Limb (tissue), 2 donors: Measurements from ENCODE around the gene OTOP2.
A peak's percentile ranks its signal among the peaks of the same experiment; 100 is the strongest.
"Not testable (repeated sequence)": the region's sequence is repeated elsewhere in the genome, so short reads cannot be mapped to it uniquely, and the experiment has no call there.

ENCODE experiments used
- DNase-seq, 2 donors: peaks; one replicate each; pipeline ENCODE4 v3.0.0-alpha.2; 2016; ENCODE audit errors: extremely low spot score in 2 of 2

The OTOP2 gene

DNA sequence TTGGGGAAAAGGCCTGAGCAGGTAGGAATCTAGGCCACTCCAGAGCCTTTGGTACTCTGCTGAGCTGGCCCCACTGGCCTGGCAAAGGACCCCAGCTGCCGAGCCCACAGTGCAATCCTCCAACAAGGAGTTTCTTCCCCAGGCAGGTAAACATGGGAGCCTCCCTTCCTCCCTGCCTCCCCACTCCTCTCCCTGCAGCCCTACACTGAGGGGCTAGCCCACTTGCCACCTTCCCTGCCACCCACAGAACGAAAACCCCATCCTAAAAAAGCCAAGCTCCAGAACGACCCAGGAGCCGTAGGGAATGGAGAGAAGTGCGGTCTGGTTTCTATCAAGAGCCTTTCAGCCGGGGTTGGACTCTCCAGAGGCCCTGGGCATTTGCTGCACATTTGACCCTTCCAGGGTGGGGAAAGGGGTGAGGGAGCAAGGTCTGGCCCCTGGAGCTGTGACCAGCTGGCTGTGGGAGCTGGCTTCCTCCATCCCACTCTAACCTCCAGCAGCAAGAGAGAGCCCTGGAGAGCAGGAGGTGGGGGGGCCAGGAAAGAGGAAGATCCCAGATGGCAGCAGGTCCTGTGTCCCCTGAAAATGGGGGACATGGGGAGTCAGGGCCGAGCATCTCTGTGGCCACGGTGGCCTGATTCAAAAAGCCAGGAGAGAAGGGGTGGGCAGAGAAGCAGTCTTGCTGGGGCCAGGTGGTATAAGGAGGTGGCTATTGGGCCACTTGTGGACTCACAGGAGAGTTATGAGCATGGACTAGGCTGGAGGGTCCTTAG is 47.2 kb downstream of the OTOP2 start:
- no peak for DNase-seq

DNA sequence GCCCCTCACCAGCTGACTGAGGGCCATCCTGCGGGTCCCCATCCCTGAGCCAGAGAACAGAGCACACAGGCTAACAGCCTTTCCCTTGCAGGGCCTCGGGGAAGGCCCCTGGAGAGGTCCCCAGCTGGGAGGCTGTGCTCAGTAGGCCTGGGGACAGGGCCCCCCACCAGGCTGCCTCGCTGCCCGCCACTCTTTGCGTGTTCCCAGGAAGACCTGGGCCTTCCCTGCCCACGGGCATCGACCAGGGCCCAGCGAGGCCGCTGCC is 47.7 kb downstream of the OTOP2 start:
- no peak for DNase-seq

- peak in 1 of 2 donors; percentile 81 for DNase-seq
These were observed 48.3 kb downstream of the OTOP2 start, which contains the start of gene HID1 for GRCh38 chr17:74972107-74972972. Gene HID1, minus strand, starts transcription at chr17:74972759. Its CDS starts 103 bp downstream, at chr17:74972656.

DNA sequence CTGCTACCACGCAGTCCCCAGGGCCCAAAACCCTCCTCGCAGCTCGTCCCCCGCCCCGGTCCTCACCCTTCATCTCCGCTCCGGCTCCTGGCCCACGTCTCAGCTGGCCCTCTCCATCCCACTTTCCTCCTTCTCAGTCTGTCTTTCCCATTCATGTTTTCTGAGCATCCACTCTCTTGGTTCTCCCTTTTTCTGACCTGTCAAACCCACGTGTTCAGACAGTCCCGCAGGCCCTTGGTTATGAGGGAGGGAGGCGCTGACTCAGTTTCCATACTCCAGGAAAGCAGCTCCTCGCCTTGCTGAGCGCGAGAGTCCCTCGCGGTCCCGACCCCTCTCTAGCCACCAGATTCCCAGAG is 48.9 kb downstream of the OTOP2 start:
- DNase-seq = no peak

- DNase-seq = no peak
These were observed 51.9 kb downstream of the OTOP2 start for GRCh38 chr17:74975943-74976342.

GRCh38 chr17:74977802-74978201 is 53.7 kb downstream of the OTOP2 start:
- DNase-seq = no peak

DNA sequence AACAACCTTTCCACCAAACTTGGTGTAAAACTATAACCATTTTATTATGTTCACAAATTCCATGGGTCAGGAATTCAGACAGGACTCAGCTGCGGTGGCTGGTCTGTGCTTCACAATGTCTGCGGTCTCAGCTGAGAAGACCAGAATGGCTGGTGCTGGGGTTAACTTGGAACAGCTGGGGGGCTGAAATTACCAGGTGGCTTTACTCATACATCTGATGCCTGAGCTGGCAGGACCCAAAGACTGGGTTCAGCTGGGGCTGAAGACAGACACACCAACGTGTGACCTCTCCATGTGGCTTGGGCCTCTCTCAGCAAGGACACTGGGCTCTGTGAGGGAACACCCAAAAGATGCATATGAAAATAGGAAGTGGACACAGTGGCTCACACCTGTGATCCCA is 54.2 kb downstream of the OTOP2 start:
- DNase-seq = no peak

- DNase-seq = no peak
These were observed 55.5 kb downstream of the OTOP2 start for GRCh38 chr17:74979408-74980146.

GRCh38 chr17:74981318-74981978 is 57.4 kb downstream of the OTOP2 start:
- no peak for DNase-seq

- peak; percentile 53 to 84 for DNase-seq
These were observed 58.0 kb downstream of the OTOP2 start for GRCh38 chr17:74981979-74982662.

GRCh38 chr17:74982663-74983313 is 58.7 kb downstream of the OTOP2 start:
- not testable (repeated sequence) for DNase-seq
